ENCODE data around the gene COLEC11. TPM values are rescaled to one million over a fixed set of nuclear protein-coding genes. Genes with fewer than 3 reads are reported as not detected.
A peak's percentile ranks its signal among the peaks of the same experiment; 100 is the strongest.
"Not testable (repeated sequence)": the region's sequence is repeated elsewhere in the genome, so short reads cannot be mapped to it uniquely, and the experiment has no call there.

Gene COLEC11
- polyA plus RNA-seq, 3 donors = 1.5 to 3.0 (median 1.6) TPM

DNA sequence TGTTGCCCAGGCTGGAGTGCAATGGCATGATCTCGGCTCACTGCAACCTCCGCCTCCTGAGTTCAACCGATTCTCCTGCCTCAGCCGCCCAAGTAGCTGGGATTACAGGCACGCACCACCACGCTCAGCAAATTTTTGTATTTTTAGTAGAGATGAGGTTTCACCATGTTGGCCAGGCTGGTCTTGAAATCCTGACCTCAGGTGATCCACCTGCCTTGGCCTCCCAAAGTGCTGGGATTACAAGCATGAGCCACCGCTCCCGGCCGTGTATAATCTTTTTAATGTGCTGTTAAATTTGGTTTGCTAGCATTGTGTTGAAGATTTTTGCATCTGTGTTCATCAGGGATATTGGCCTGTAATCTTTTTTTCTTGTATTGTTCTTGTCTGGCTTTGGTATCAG is 24.7 kb downstream of the COLEC11 start:
- not testable (repeated sequence) for DNase-seq (ENCODE audit: low read depth in 3 of 3, low spot score in 2 of 3)

DNA sequence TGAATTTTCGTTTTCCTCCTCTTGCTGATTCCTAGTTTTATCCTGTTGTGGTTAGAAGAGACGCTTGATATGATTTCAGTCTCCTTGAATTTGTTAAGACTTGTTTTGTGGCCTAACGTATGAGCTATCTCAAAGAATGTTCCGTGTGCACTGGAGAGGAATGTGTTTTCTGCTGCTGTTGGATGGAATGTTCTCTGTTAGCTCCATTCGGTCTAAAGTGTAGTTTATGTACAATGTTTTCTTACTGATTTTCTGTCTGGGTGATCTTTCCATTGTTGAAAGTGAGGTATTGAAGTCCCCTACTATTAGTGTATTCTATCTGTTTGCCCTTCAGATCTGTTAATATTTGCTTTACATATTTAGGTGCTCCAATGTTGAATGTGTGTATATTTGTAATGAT is 25.9 kb downstream of the COLEC11 start:
- DNase-seq (ENCODE audit: low read depth in 3 of 3, low spot score in 2 of 3) = no peak

DNA sequence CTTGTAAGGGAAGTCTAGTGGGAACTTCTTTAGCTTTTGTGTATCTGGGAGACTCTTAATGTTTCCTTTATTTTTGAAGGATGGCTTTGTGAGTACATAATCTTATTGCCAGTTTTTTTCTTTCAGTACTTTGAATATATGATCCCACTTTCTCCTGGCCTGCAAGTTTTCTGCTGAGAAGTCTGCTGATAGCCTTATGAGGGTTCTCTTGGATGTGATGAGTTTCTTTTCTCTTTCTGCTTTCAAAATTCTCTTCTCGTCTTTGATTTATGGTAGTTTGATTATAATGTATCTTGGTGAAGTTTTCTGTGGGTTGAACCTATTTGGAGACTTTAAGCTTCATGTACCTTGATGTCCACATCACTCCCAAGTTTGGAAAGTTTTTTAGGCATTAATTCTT is 28.1 kb downstream of the COLEC11 start:
- DNase-seq (ENCODE audit: low read depth in 3 of 3, low spot score in 2 of 3) = no peak

DNA sequence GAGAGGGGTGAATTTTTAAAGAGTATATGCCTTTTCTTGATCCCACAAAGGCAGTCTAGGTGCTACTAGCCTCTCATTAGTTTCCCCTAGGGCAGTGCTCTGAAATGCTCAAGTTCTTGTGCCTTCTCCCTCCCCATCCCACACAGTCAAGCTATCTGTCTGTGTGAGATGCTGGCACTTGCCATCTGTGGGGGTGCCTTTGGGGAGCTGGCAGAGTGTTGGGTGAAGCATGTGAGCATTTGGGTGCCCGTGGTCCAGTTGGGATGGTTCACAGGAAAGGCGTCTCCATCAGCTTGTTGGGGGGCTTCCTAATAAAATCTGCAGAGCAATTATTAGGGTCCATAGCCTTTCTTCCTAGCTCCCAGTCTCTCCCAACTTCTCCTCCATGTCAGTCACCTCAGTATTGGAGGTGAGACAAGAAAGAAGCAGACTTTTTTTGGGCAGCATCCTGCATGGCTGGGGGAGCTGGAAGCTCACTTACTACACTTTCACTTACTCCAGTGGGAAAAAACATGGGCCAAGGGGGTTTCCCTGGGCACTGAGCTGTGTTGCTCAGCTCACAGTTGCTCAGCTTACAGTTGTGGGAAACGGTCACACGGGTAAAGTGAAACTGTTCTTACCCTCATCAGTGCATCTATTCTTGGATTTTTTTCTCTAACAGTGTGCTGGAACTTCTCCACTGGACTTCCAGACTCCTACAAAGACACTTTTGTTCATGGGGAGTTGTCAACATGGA is 29.3 kb downstream of the COLEC11 start:
- no peak for DNase-seq (ENCODE audit: low read depth in 3 of 3, low spot score in 2 of 3)

DNA sequence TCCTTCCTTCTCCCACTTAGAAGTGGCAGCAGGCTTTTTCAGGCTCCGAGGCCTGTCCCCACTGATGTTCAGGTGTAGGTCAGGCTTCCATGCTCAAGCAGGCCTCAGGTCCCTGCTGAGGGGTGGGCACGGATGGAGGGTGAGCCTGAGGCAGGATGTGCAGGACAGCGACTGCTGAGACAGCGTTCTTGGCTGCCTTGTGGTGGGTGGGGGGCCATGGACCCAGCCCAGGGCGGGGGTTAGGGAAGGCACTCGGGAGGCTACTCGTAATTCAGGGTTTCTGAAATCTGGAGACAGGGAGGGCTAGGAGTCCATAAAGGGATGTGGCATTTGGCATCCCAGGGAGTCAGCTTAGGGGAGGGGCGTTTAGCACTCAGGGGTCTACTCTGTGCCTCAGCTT is 30.3 kb downstream of the COLEC11 start:
- no peak for DNase-seq (ENCODE audit: low read depth in 3 of 3, low spot score in 2 of 3)

DNA sequence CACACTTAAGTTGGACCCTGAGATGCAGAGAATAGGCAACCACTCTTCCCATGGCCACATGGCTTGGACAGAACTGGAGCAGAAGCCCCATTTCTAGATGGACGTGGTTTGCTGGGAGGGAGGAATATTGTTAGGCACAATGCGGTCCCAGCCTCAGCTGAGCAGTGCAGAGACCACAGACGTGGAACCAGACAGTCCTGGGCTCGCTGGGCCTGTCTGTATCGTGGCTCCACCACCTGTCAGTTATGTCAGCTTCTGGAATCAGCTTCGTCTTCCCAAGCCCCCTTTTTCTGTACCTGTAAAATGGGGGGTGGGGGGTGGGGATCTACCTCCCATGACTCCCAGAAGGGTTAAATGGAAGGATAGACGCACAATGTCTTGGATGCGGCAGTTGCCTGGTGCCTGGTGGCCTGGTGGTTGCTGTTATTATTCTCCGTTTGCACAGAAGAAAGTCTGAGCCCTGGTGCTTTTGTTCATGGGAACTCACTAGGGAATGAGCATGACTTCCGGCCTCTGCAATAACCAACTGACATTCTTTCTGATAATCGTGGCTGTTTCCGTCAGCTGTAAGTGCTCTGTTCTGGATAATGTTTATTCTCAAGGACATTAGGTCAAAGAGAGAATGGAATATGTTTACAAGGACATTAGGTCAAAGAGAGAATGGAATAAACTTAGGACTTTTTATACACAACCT is 31.4 kb downstream of the COLEC11 start:
- DNase-seq (ENCODE audit: low read depth in 3 of 3, low spot score in 2 of 3) = peak in 1 of 3 donors; percentile 14

DNA sequence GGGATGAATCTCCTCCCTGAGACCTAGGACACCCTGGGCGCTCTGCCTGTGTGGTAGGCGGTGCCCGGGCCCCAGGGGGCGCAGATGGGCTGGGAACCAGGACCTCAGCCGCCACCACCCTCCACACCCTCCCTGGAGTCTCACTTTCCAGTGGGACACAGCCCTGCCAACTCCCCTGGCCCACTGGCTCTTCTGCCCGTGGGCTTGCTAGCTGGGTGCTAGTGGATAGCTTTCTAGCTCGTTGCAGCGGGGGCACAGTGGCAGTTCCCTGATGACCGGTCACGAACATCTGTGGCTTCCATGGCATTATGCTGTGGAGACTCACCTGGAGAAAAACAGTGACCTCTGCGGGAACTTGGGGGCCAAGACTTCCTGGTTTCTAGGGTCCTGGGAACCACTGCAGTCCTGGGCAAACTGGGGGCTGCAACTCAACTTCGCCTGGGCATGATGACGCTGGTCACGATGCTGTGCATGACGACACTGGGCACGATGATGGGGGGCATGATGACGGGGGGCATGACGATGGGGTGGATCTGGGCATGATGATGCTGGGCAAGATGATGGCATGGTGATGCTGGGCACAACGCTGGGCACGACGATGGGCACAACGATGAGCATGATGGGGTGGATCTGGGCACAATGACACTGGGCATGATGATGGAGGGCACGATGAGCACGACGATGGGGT is 32.0 kb downstream of the COLEC11 start:
- no peak for DNase-seq (ENCODE audit: low read depth in 3 of 3, low spot score in 2 of 3)

DNA sequence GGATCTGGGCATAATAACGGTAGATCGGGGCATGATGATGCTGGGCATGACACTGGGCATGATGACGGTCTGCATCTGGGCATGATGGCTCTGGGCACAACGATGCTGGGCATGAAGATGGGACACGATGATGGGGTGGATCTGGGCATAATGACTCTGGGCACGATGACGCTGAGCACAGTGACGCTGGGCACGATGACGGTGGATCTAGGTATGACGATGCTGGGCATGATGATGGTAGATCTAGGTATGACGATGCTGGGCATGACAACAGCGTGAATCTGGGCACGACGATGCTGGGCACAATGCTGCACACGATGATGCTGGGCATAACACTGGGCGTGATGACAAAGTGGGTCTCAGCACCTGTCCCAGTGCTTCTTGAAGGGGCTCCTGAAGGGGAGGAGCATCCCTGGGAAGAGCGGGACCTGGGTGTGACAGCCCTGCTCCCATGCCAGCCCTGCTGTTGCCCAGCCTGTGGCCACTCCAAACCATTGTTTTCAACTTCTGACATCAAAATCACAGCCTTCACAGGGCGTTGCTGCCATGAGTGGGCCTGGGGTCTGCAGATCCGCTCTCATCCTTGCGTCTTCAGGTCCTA is 32.7 kb downstream of the COLEC11 start:
- DNase-seq (ENCODE audit: low read depth in 3 of 3, low spot score in 2 of 3) = no peak

DNA sequence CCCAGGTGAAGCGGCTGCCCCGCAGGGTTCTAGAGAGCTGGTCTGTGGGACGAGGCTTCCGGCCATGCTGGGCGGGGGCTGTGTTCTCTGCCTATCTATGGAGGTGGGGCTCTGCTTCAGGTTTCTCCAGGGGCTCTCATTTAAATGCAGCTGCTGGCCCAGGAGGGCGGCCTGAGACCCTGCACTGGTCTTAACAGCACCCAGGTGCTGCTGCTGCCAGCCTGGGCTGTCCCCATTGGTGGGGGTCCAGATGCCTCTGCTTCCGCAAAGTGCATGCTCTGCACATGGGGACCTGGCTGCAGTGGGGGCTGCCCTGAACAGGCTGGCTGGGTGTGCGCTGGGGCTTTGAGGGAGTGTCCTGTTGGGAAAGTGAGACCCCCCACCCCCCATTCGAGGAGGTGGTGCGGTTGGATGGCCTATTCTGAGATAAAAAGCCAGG is 33.3 kb downstream of the COLEC11 start:
- no peak for DNase-seq (ENCODE audit: low read depth in 3 of 3, low spot score in 2 of 3)

DNA sequence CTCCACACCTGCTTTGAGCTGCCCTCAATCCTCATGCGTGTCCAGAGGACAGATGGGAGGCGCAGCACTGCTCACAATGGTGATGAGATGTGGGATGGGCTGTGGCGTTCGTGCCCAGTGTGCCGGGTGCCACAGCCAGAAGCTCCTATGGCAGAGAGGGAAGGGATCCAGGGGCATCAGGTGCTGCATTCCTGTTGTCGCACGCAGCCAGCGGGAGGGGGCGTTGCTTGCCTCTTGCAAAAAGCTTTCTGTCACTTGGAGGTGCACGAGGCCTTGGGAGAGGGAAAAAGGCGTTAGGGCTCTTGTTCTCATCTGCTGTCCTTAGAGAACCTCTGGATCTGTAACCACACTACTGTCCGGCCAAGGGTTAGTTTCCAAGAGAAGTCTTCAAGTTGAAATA is 33.9 kb downstream of the COLEC11 start:
- DNase-seq (ENCODE audit: low read depth in 3 of 3, low spot score in 2 of 3) = no peak

DNA sequence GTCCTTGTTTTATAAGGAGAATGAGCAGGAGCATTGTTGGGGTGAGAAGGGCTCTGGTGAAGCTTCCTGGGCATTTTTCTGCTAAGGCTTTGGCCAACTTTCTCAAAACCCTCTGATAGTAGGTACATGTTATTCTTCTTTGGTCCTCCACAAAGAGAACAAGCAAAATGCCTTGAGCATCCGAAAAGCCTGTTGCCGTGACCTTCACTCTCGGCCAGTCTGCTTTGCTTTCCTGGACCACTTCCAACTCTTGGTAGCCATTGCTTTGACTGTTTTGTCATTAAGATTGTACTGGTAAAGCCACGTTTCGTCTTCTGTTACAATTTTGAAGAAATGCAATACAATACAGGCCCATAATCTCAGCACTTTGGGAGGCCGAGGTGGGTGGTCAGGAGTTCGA is 35.7 kb downstream of the COLEC11 start:
- no peak for DNase-seq (ENCODE audit: low read depth in 3 of 3, low spot score in 2 of 3)

DNA sequence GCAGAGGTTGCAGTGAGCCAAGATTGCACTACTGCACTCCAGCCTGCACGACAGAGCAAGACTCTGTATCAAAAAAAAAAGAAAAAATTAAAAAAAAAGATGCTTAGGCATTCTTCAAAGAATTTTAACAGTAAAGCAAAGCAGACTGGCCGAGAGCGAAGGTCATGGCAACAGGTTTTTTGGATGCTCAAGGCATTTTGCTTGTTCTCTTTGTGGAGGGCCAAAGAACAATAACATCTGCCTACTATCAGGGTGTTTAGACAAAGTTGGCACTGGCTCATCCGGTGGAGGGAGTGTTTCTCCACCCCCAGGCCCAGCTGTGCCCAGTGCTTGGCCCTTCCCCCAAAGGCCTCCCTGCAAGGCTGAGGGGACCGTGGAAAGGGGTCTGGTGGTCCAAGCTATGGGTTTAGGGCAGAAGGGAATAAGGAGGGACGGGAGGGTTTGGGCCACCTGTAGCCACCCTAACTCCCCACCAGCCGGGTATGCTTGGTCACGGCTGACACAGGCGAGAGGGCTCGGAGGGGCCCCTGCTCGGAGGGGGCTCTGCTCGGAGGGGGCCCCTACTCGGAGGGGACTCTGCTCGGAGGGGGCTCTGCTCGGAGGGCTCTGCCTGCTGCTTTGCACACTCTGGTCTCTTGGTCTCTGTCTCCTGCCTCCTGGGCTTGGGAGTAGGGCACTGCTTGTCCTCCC is 36.4 kb downstream of the COLEC11 start:
- DNase-seq (ENCODE audit: low read depth in 3 of 3, low spot score in 2 of 3) = no peak

DNA sequence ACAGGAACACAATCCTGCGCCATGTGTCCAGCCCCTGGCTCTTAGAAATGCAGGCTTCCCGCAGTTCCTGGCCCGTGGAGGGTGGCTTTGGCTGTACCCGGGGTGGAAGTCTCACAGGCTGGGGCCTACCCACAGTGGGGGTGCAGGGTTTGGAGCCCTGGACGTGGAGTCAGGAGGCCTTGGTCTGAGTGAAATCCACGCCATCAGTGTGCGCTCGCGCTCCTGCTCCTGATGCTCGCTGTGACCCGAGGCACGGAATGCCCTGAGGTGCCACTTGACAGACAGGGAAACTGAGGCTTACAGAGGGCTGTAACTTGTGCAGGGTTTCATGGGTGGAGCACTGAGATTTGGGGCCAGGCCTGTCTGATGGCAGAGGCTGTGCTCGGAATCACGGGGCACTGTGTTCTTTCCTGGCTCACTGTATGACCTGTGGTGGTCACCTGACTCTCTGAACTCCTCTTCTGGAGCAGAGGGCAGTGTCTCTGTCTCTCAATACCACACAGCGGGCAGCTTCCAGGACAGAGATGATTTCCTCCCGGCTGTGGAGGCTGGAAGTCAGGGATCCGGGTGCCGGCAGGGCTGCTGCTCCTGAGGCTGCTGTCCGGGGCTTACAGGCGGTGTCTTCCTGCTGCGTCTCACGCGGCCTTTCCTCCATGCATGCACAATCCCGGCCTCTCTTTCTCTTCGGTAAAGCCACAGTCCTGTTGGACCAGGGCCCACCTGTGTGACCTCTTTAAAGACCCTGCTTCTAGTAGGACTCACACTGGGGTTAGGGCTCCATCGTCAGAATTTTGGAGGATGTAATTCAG is 37.1 kb downstream of the COLEC11 start:
- DNase-seq (ENCODE audit: low read depth in 3 of 3, low spot score in 2 of 3) = no peak

DNA sequence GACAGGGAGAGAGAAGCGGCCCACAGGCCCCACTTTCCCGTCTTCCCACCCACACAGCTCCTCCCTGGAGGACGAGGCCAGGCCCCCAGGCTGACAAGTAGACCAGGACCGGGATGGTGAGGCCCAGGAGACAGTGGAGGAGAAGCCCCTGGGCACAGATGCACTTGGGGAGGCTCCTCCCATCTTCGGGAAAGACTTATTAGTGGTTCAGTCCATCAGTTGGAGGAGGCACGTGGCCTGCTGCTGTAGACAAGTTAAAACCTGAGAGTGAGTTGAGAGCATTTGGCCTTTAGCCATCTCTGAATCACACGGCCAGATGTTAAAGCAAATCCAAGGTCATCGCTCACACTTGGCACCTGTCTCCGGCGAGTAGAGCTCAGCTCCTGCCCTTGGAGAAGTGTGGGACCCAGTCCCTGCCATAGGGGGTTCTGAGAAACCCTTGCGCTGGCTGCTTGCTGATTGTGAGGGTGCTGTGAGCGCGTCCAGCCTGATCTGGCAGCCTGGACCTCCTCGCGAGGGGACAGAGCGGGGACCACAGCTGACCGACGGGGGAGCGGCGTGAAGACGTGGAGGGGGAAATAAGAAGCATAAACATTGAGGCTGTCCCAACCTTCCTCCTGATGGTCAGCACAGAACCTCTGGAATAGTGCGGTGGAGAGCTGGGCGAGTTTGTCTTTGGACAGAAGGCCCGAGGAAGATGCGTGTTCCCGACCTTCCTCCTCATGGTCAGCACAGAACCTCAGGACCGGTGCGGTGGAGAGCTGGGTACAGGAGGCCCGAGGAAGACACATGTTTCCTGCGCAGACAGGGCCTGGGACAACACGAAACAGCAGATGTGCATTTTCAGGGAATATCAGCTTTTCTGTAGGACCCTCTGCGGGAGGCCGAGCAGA is 38.4 kb downstream of the COLEC11 start:
- no peak for DNase-seq (ENCODE audit: low read depth in 3 of 3, low spot score in 2 of 3)

DNA sequence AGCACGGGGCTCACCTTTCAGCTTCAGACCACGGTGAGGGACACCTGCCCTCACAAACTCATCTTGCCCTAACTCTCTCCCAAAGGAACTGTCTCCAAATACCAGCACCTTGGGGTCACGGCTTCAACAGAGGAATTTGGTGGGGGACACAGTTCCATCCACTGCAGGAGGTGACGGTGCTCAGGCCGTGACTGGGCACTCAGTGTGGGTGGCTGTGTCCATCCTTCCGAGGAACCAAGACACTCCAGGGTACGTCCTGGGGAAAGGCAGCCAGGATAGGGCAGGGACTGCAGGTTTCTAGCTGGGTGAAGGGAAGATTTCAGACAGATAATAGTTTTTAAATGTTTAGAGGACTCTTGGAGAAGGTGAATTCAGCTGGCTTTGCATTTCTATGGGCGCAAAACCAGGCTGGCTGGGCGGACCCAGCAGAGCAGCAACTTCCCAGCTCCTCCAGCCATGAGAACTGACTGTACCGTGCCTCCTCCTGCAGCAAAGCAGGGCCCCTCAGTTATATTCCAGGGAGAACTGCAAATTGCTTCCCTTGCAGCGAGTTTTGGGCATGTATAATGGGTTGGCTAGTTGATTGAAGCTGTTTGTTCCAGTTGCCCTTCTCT is 39.2 kb downstream of the COLEC11 start:
- no peak for DNase-seq (ENCODE audit: low read depth in 3 of 3, low spot score in 2 of 3)

DNA sequence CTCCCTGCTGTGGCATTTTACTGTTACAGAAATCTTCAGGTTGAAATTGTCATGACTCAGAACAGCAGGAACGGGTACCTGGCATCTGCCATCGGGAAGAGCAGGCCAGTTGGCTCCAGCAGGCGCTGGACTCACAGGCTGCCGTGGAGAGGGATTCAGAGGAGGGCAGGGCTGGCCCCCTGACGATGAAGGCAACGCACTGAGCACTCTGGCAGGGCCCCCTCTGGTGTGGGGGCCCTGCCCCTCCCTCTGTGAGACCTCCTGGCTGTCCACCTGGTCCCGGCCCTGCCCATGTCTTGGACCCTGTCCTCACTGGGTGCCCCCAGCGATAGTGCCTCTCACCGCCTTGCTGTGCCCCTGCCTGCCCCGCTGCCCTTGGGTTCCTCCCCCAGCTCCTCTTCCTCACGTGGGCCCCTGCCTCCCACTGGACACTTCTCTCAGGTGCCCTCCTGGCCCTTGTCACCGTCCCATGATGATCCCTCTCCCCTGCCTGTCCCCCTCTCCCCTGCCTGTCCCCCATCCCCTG is 39.7 kb downstream of the COLEC11 start:
- DNase-seq (ENCODE audit: low read depth in 3 of 3, low spot score in 2 of 3) = no peak

DNA sequence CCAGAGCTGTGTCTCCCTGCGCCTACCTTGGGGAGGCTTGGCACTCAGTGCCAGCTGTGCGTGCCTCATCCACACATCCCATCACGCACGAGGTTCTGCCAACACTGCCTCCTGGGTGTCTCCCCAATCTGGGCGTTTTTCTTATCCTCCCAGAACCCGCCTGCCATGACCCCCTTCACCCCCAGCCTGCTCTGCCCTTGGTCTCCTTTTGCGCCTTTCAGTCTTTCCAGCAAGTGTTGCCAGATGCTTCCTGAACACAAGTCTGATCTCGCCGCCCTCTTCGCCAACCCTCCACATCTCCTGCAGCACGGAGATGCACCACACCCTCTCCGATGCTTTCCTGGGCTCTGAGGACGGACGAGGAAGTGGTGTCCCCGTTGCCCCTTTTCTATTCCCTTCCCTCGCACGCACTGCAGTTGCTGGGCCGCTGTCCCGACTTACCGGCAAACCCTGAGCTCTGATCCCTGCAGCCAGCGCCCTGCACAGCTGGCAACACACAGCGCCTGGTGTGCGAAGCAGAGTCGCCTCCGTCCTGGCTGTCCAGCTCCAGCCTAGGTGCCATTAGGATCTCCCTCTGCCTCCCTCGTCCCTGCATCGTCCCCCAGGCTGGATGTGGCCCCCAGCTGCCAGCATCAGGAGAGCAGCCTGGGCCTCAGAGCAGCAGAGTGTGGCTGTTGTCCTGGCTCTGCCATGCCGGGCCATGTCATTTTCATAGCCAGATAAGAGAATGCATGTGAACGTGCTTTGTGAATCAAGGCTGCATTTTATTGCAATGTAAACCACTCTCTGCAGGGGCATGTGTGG is 40.5 kb downstream of the COLEC11 start:
- DNase-seq (ENCODE audit: low read depth in 3 of 3, low spot score in 2 of 3) = no peak

DNA sequence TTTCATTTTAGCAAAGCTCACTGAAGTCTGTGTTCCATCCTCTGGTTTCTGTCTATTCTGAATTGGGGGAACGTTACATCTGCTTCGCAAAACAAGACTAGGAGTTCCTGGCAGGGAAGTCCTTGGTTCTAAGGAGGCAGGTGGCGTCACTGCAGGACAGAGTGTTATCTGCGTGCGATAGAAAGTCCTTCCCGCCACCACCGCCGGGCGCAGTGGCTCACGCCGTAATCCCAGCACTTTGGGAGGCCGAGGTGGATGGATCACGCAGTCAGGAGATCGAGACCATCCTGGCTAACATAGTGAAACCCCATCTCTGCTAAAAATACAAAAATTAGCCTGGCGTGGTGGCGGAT is 41.0 kb downstream of the COLEC11 start:
- not testable (repeated sequence) for DNase-seq (ENCODE audit: low read depth in 3 of 3, low spot score in 2 of 3)

Measured in right renal cortex interstitium (tissue), 3 donors.